ENCODE results near the gene ATAD2B. TPM values are rescaled to one million over a fixed set of nuclear protein-coding genes. Genes with fewer than 3 reads are reported as not detected.
"Not testable (repeated sequence)": the region's sequence is repeated elsewhere in the genome, so short reads cannot be mapped to it uniquely, and the experiment has no call there.

ATAD2B gene
- total RNA-seq, 1 donor from 2014 or later = 8.1 TPM

GRCh38 chr2:23791030-23791429 is 135.9 kb downstream of the ATAD2B start:
- TF ChIP-seq, protein P1, sequence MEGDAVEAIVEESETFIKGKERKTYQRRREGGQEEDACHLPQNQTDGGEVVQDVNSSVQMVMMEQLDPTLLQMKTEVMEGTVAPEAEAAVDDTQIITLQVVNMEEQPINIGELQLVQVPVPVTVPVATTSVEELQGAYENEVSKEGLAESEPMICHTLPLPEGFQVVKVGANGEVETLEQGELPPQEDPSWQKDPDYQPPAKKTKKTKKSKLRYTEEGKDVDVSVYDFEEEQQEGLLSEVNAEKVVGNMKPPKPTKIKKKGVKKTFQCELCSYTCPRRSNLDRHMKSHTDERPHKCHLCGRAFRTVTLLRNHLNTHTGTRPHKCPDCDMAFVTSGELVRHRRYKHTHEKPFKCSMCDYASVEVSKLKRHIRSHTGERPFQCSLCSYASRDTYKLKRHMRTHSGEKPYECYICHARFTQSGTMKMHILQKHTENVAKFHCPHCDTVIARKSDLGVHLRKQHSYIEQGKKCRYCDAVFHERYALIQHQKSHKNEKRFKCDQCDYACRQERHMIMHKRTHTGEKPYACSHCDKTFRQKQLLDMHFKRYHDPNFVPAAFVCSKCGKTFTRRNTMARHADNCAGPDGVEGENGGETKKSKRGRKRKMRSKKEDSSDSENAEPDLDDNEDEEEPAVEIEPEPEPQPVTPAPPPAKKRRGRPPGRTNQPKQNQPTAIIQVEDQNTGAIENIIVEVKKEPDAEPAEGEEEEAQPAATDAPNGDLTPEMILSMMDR (IDR thresholded peaks at IDR 0.05; ENCODE audit: insufficient read depth, low read length, poor library complexity, severe bottlenecking) = no peak
- no peaks in the 10 kb centered on the region for H3K36me3 ChIP-seq (ENCODE audit: control insufficient read depth, insufficient read depth, low read length)
- no peak for DNase-seq (ENCODE audit: low read depth)

GRCh38 chr2:23789012-23789411 is 137.9 kb downstream of the ATAD2B start:
- Histone ChIP-seq H3K36me3 (ENCODE audit: control insufficient read depth, insufficient read depth, low read length) (no peaks in the 10 kb centered on the region), H3K4me3 (ENCODE audit: low read depth, low read length) (no peak overlapping the region), H3K27me3 (ENCODE audit: control insufficient read depth, insufficient read depth, low read length) (no peaks in the 10 kb centered on the region)
- TF ChIP-seq, protein P1 (IDR thresholded peaks at IDR 0.05; ENCODE audit: insufficient read depth, low read length, poor library complexity, severe bottlenecking) = no peak
- no peak for DNase-seq (ENCODE audit: low read depth)

More at GRCh38 chr2:23791030-23791429, 135.9 kb downstream of the ATAD2B start:
- Histone ChIP-seq H3K27me3 (ENCODE audit: control insufficient read depth, insufficient read depth, low read length) (no peaks in the 10 kb centered on the region), H3K4me3 (ENCODE audit: low read depth, low read length) (no peak overlapping the region)

DNA sequence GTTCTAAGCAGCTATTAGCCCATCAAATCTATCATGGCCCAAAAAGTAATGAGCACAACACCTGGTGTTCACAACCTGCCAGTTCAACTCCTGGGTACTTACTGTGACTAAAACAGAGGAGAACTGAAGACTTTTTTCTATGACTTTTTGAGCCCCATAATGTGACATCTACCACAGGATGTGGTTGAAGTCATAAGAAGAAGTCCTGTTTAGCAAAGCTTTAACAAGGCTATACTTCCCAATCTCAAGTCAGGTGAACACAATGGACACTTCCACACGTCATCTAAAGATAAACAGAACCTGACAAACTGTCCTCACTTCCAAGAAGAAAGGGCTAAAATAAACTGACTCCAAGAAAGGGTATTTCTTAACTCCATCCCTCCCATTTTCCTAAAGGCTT is 138.8 kb downstream of the ATAD2B start:
- H3K4me3 ChIP-seq (ENCODE audit: low read depth, low read length) = no peak overlapping the region
- TF ChIP-seq, protein P1 (IDR thresholded peaks at IDR 0.05; ENCODE audit: insufficient read depth, low read length, poor library complexity, severe bottlenecking) = no peak
- no peaks in the 10 kb centered on the region for H3K36me3 ChIP-seq (ENCODE audit: control insufficient read depth, insufficient read depth, low read length)

GRCh38 chr2:23784971-23785370 is 142.0 kb downstream of the ATAD2B start:
- no peak overlapping the region for H3K4me3 ChIP-seq (ENCODE audit: low read depth, low read length)
- TF ChIP-seq, protein P1 (IDR thresholded peaks at IDR 0.05; ENCODE audit: insufficient read depth, low read length, poor library complexity, severe bottlenecking) = no peak
- no peaks in the 10 kb centered on the region for H3K36me3 ChIP-seq (ENCODE audit: control insufficient read depth, insufficient read depth, low read length)
- H3K27me3 ChIP-seq (ENCODE audit: control insufficient read depth, insufficient read depth, low read length) = no peaks in the 10 kb centered on the region
- no peak for DNase-seq (ENCODE audit: low read depth)

More for the DNA sequence above, 138.8 kb downstream of the ATAD2B start:
- no peaks in the 10 kb centered on the region for H3K27me3 ChIP-seq (ENCODE audit: control insufficient read depth, insufficient read depth, low read length)
- no peak for DNase-seq (ENCODE audit: low read depth)

- no peak overlapping the region for H3K4me3 ChIP-seq (ENCODE audit: low read depth, low read length)
- DNase-seq (ENCODE audit: low read depth) = no peak
- TF ChIP-seq, protein P1 (IDR thresholded peaks at IDR 0.05; ENCODE audit: insufficient read depth, low read length, poor library complexity, severe bottlenecking) = no peak
- no peaks in the 10 kb centered on the region for H3K36me3 ChIP-seq (ENCODE audit: control insufficient read depth, insufficient read depth, low read length)
- H3K27me3 ChIP-seq (ENCODE audit: control insufficient read depth, insufficient read depth, low read length) = no peaks in the 10 kb centered on the region
Measured at GRCh38 chr2:23782646-23783045, 144.3 kb downstream of the ATAD2B start.

- Histone ChIP-seq H3K27me3 (ENCODE audit: control insufficient read depth, insufficient read depth, low read length) (no peaks in the 10 kb centered on the region), H3K36me3 (ENCODE audit: control insufficient read depth, insufficient read depth, low read length) (no peaks in the 10 kb centered on the region), H3K4me3 (ENCODE audit: low read depth, low read length) (no peak overlapping the region)
- TF ChIP-seq, protein P1 (IDR thresholded peaks at IDR 0.05; ENCODE audit: insufficient read depth, low read length, poor library complexity, severe bottlenecking) = no peak
- no peak for DNase-seq (ENCODE audit: low read depth)
Measured at GRCh38 chr2:23782126-23782525, 144.8 kb downstream of the ATAD2B start.

DNA sequence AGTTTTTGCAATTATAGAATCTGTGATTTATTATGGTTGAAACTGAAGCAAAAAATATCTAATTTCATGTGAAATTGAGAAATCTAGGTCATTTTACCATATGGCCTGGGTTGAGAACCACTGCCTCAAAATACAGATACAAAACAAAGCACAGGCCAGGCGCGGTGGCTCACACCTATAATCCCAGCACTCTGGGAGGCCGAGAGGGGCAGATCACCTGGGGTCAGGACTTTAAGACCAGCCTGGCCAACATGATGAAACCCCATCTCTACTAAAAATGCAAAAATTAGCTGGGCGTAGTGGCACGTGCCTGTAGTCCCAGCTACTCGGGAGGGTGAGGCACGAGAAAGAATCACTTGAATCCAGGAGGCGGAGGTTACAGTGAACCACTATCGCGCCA is 146.5 kb downstream of the ATAD2B start:
- not testable (repeated sequence) for H3K4me3 ChIP-seq (ENCODE audit: low read depth, low read length)

More for the DNA sequence above, 146.5 kb downstream of the ATAD2B start:
- not testable (repeated sequence) for DNase-seq (ENCODE audit: low read depth); H3K36me3 ChIP-seq (ENCODE audit: control insufficient read depth, insufficient read depth, low read length); H3K27me3 ChIP-seq (ENCODE audit: control insufficient read depth, insufficient read depth, low read length)

Measured in kidney epithelial cell (primary cell).